H1 (cell line): ENCODE data around the gene ZNF785. TPM values are rescaled to one million over a fixed set of nuclear protein-coding genes. Genes with fewer than 3 reads are reported as not detected.

Source experiments
- CTCF ChIA-PET: fragments of 300-600 bp; sonication (Branson Sonifier 250); formaldehyde crosslinking; loops from one replicate; lab custom pipeline; 2021; ENCODE audit not compliant: partially characterized antibody; lab: Charles Lee
- POLR2A ChIA-PET: fragments of 300-600 bp; sonication (Branson Sonifier 250); formaldehyde crosslinking; loops from one replicate; lab custom pipeline; 2021; ENCODE audit warnings: inconsistent platforms; ENCODE audit not compliant: partially characterized antibody; lab: Charles Lee
- DNase-seq, 2 experiments: peaks; one replicate each; pipeline versions ENCODE4 v3.0.0 to v3.0.0-alpha.2; 2010 to 2022; ENCODE audit warnings: low spot score in 2 of 2, low read depth in 1 of 2, mixed read lengths in 1 of 2
- FAIRE-seq: peaks from 2 replicates; lab custom pipeline; 2011; peaks lifted over from hg19 to GRCh38; lab: Jason Lieb, UNC
- H2AFZ ChIP-seq: 2 replicates; pipeline ENCODE4 v1.8.1; 2012; ENCODE audit warnings: low read length, inconsistent platforms
- H2AK5ac ChIP-seq: 2 replicates; pipeline ENCODE4 v1.6.1; 2013; ENCODE audit warnings: low read depth, low read length
- H2BK120ac ChIP-seq: replicated peaks from 2 replicates; pipeline ENCODE3; 2013; ENCODE audit warnings: low read depth, low read length, inconsistent platforms
- H2BK12ac ChIP-seq: 2 replicates; pipeline ENCODE4 v1.6.1; 2013; ENCODE audit warnings: low read depth, low read length
- H2BK15ac ChIP-seq: 2 replicates; pipeline ENCODE4 v1.6.1; 2013; ENCODE audit warnings: low read length
- H2BK20ac ChIP-seq: 2 replicates; pipeline ENCODE4 v1.6.1; 2013; ENCODE audit warnings: low read length
- H2BK5ac ChIP-seq: 2 replicates; pipeline ENCODE4 v1.6.1; 2013; ENCODE audit warnings: low read depth, low read length
- H3K14ac ChIP-seq: 2 replicates; pipeline ENCODE4 v1.6.1; 2013; ENCODE audit warnings: inconsistent platforms; ENCODE audit not compliant: insufficient read length
- H3K18ac ChIP-seq: 2 replicates; pipeline ENCODE4 v1.6.1; 2013; ENCODE audit warnings: low read length; ENCODE audit errors: extremely low read depth
- H3K23ac ChIP-seq: 2 replicates; pipeline ENCODE4 v1.6.1; 2013; ENCODE audit warnings: inconsistent platforms; ENCODE audit not compliant: insufficient read length
- H3K23me2 ChIP-seq: 2 replicates; pipeline ENCODE4 v1.6.1; 2013; ENCODE audit warnings: low read depth, low read length
- H3K27ac ChIP-seq: 2 replicates; pipeline ENCODE4 v1.6.1; 2011; ENCODE audit warnings: low read depth, low read length, inconsistent platforms
- H3K27me3 ChIP-seq, 4 experiments: replicated peaks in 1 of 4; 1 replicate in 1 of 4; 2 replicates in 3 of 4; pipeline versions ENCODE4 v1.6.1 to v1.8.1; 2011 to 2013; ENCODE audit warnings: low read length in 3 of 4, mild to moderate bottlenecking in 3 of 4, inconsistent platforms in 2 of 4, mixed read lengths in 2 of 4, moderate library complexity in 1 of 4; ENCODE audit not compliant: control insufficient read depth in 3 of 4, insufficient read depth in 3 of 4; ENCODE audit errors: extremely low read depth in 1 of 4
- H3K36me3 ChIP-seq, 4 experiments: 2 replicates each; pipeline versions ENCODE4 v1.6.1 to v1.8.1; 2011 to 2013; ENCODE audit warnings: mild to moderate bottlenecking in 4 of 4, low read length in 3 of 4, moderate library complexity in 2 of 4, control low read depth in 1 of 4, inconsistent platforms in 1 of 4; ENCODE audit not compliant: insufficient read depth in 4 of 4, control insufficient read depth in 2 of 4
- H3K4ac ChIP-seq: replicated peaks from 2 replicates; pipeline ENCODE3; 2013; ENCODE audit warnings: low read length, low read depth, mixed read lengths, inconsistent platforms; ENCODE audit not compliant: insufficient read length
- H3K4me1 ChIP-seq, 4 experiments: replicated peaks in 1 of 4; 1 replicate in 1 of 4; 2 replicates in 3 of 4; pipeline versions ENCODE4 v1.6.1 to v1.8.1; 2011 to 2013; ENCODE audit warnings: low read length in 3 of 4, inconsistent platforms in 2 of 4, mixed read lengths in 1 of 4; ENCODE audit not compliant: insufficient read depth in 4 of 4, control insufficient read depth in 3 of 4
- H3K4me2 ChIP-seq, 2 experiments: 2 replicates each; pipeline versions ENCODE4 v1.6.1 to v1.8.1; 2011 to 2013; ENCODE audit warnings: low read depth in 2 of 2, low read length in 2 of 2, control low read depth in 1 of 2, inconsistent platforms in 1 of 2, mild to moderate bottlenecking in 1 of 2; ENCODE audit not compliant: insufficient read depth in 1 of 2
- H3K4me3 ChIP-seq, 4 experiments: fragments of 200-600, 300-600 bp in 1 of 4; sonication (generic), shearing (Covaris generic), sonication (Bioruptor Twin) in 1 of 4; 2 replicates each; pipeline versions ENCODE4 v1.5.1 to v1.8.1; 2011 to 2016; ENCODE audit warnings: low read length in 4 of 4, low read depth in 3 of 4, control low read depth in 2 of 4, inconsistent platforms in 2 of 4, mild to moderate bottlenecking in 2 of 4, mixed read lengths in 1 of 4, moderate library complexity in 1 of 4; ENCODE audit not compliant: insufficient read depth in 2 of 4; ENCODE audit errors: extremely low read depth in 1 of 4
- H3K56ac ChIP-seq: replicated peaks from 2 replicates; pipeline ENCODE3; 2013; ENCODE audit warnings: low read depth, mild to moderate bottlenecking, mixed read lengths, low read length, inconsistent platforms; ENCODE audit not compliant: insufficient read length
- H3K79me1 ChIP-seq: 2 replicates; pipeline ENCODE4 v1.6.1; 2013; ENCODE audit warnings: low read depth, low read length, control low read depth
- H3K79me2 ChIP-seq, 2 experiments: 2 replicates each; pipeline versions ENCODE4 v1.6.1 to v1.8.1; 2012 to 2013; ENCODE audit warnings: low read length in 2 of 2, mild to moderate bottlenecking in 2 of 2, inconsistent platforms in 1 of 2; ENCODE audit not compliant: insufficient read depth in 2 of 2, control insufficient read depth in 1 of 2
- H3K9ac ChIP-seq, 4 experiments: replicated peaks in 1 of 4; 1 replicate in 1 of 4; 2 replicates in 3 of 4; pipeline versions ENCODE4 v1.6.1 to v1.8.1; 2011 to 2013; ENCODE audit warnings: low read depth in 3 of 4, low read length in 3 of 4, control low read depth in 2 of 4, mild to moderate bottlenecking in 2 of 4, moderate library complexity in 2 of 4, inconsistent platforms in 1 of 4; ENCODE audit errors: extremely low read depth in 1 of 4
- H3K9me3 ChIP-seq, 2 experiments: 2 replicates each; pipeline versions ENCODE4 v1.6.1 to v1.8.1; 2012 to 2013; ENCODE audit warnings: mild to moderate bottlenecking in 2 of 2, moderate library complexity in 2 of 2, control low read depth in 1 of 2, inconsistent platforms in 1 of 2, low read depth in 1 of 2, low read length in 1 of 2, mixed read lengths in 1 of 2; ENCODE audit not compliant: insufficient read depth in 2 of 2
- H4K20me1 ChIP-seq, 2 experiments: replicated peaks in 1 of 2; 2 replicates each; pipeline versions ENCODE3 to v1.8.1; 2011 to 2013; ENCODE audit warnings: inconsistent platforms in 2 of 2, low read length in 2 of 2, mild to moderate bottlenecking in 1 of 2; ENCODE audit not compliant: insufficient read depth in 2 of 2, control insufficient read depth in 1 of 2
- H4K5ac ChIP-seq: 2 replicates; pipeline ENCODE4 v1.6.1; 2013; ENCODE audit warnings: low read length, low read depth, mixed read lengths, inconsistent platforms; ENCODE audit not compliant: insufficient read length
- H4K8ac ChIP-seq: 2 replicates; pipeline ENCODE4 v1.8.0; 2013; ENCODE audit warnings: mild to moderate bottlenecking, moderate library complexity, low read length, inconsistent platforms; ENCODE audit not compliant: insufficient read depth; ENCODE audit errors: extremely low read depth
- H4K91ac ChIP-seq: replicated peaks from 2 replicates; pipeline ENCODE3; 2013; ENCODE audit warnings: low read length, mixed read lengths, inconsistent platforms; ENCODE audit not compliant: insufficient read length
- BCL11A ChIP-seq, 2 experiments: IDR thresholded peaks; one replicate each; pipeline ENCODE4 v1.6.1; 2011; ENCODE audit warnings: low read depth in 2 of 2, low read length in 2 of 2, mild to moderate bottlenecking in 2 of 2
- CTCF ChIP-seq, 3 experiments: IDR thresholded peaks; 1 replicate in 2 of 3; 2 replicates in 1 of 3; pipeline versions ENCODE4 v1.5.1 to v1.6.1; 2011; ENCODE audit warnings: low read length in 3 of 3, mild to moderate bottlenecking in 3 of 3, inconsistent platforms in 2 of 3, low read depth in 1 of 3, moderate library complexity in 1 of 3; ENCODE audit not compliant: insufficient read depth in 1 of 3; ENCODE audit errors: control extremely low read depth in 1 of 3
- GTF2F1 ChIP-seq: IDR thresholded peaks from 2 replicates; pipeline ENCODE4 v1.6.1; 2012; ENCODE audit warnings: low read depth, low read length, improper control_type of control experiment, borderline replicate concordance
- KDM5A ChIP-seq: fragments of 200-600 bp; IDR thresholded peaks from 2 replicates; pipeline ENCODE4 v1.7.1; 2012; ENCODE audit warnings: mild to moderate bottlenecking, low read length, inconsistent platforms, mixed read lengths
- RBBP5 ChIP-seq: IDR thresholded peaks from 2 replicates; pipeline ENCODE4 v1.7.1; 2012; ENCODE audit warnings: low read depth, mild to moderate bottlenecking, inconsistent platforms, low read length, moderate library complexity, borderline replicate concordance
- RFX5 ChIP-seq: IDR thresholded peaks from 2 replicates; pipeline ENCODE4 v1.6.1; 2011; ENCODE audit warnings: low read depth, low read length, improper control_type of control experiment, borderline replicate concordance
- RNF2 ChIP-seq: fragments of 200-900, 300-1000 bp; sonication (generic); IDR thresholded peaks from 2 replicates; pipeline ENCODE4 v1.7.1; 2016; ENCODE audit warnings: borderline replicate concordance, low read depth, mild to moderate bottlenecking, antibody characterized with exemption, low read length; ENCODE audit not compliant: poor library complexity, severe bottlenecking; ENCODE audit errors: missing control alignments
- SIX5 ChIP-seq: IDR thresholded peaks from 2 replicates; pipeline ENCODE4 v1.6.1; 2011; ENCODE audit warnings: mild to moderate bottlenecking, low read depth, low read length
- WGBS, 2 experiments: shearing (Covaris generic) in 1 of 2; methylation state at CpG; one replicate each; pipeline versions ENCODE4 v1.1.6 to v1.1.7; 2013 to 2015; ENCODE audit warnings: low lambda C conversion rate in 2 of 2, mixed read lengths in 2 of 2, inconsistent platforms in 1 of 2, low coverage in 1 of 2, missing lambda C conversion rate in 1 of 2; ENCODE audit not compliant: insufficient replicate concordance in 2 of 2, insufficient coverage in 1 of 2, insufficient read length in 1 of 2; ENCODE audit errors: extremely low coverage in 1 of 2, missing lambda C conversion rate in 1 of 2; 5-methylcytosine and 5-hydroxymethylcytosine counted together
- polyA plus RNA-seq, 7 experiments: library from polyadenylated mRNA; depleted of rRNA in 3 of 7; stranded (reverse) in 5 of 7; unstranded in 2 of 7; fragments of >200 nt in 5 of 7; fragments of 200-250 nt in 2 of 7; gene quantifications; 1 replicate in 5 of 7; 2 replicates in 1 of 7; 4 replicates in 1 of 7; pipeline versions ENCODE4 v1.2.1 to v1.2.3, GENCODE V29; 2011 to 2013; ENCODE audit warnings: missing spikeins in 2 of 7, mixed read lengths in 2 of 7
- total RNA-seq: library from RNA; stranded (reverse); fragmentation: NEBNext Ultra II Directional; extraction: Animal tissue kit (Norgen Biotek cat#: 25700); gene quantifications from 2 replicates; pipeline ENCODE4 v1.2.1, GENCODE V29; 2021

The ZNF785 gene
- total and polyA plus RNA-seq, 2 of the 8 experiments (the other 6 are each of a cell fraction or from before 2014, with no cell fraction given) = 8.6 to 12.9 TPM

GRCh38 chr16:30553393-30553899 is 32.1 kb downstream of the ZNF785 start:
- no peak overlapping the region for H3K9ac ChIP-seq
- peaks cover 3 to 8% (median 5%) of the 10 kb centered on the region in 4 experiments; a peak in 4 of 8 replicates for H3K36me3 ChIP-seq
- H3K4me3 ChIP-seq = no peak overlapping the region
- no peak overlapping the region for H4K91ac ChIP-seq
- H3K56ac ChIP-seq = no peak overlapping the region
- H4K20me1 ChIP-seq = peaks cover 0 to 4% of the 10 kb centered on the region in 2 experiments
- CTCF ChIA-PET = interaction anchor here (0.6 to 3.8 kb wide), 4 partner anchors 9 to 61 kb away, joined by 3 to 12 read pairs (median 5); partner anchors contain the start of gene ZNF747
- H2BK120ac ChIP-seq = no peak overlapping the region
- H2BK12ac ChIP-seq = no peak overlapping the region
- H3K79me1 ChIP-seq = no peaks in the 10 kb centered on the region
- FAIRE-seq = no peak
- peaks cover 4 to 12% (median 7%) of the 10 kb centered on the region in 4 experiments for H3K4me1 ChIP-seq
- H3K4ac ChIP-seq = no peak overlapping the region
- H3K27me3 ChIP-seq = no peaks in the 10 kb centered on the region
- H3K18ac ChIP-seq = no peak overlapping the region
- no peak for DNase-seq
- H3K79me2 ChIP-seq = no peaks in the 10 kb centered on the region
- H3K4me2 ChIP-seq = no peak overlapping the region
- no peak overlapping the region for H2BK20ac ChIP-seq
- H3K23me2 ChIP-seq = 0 out of 2 replicates have a peak, but pooled peaks cover 5% of the 10 kb centered on the region
- no peak overlapping the region for H2AK5ac ChIP-seq
- H2BK15ac ChIP-seq = no peak overlapping the region
- WGBS, 2 experiments = 93% methylated on average over 2 of the region's 2 CpGs; no CpG with 5 or more reads in 1 of the 2 experiments
- no peak overlapping the region for H3K23ac ChIP-seq
- no peaks in the 10 kb centered on the region for H3K9me3 ChIP-seq
- POLR2A ChIA-PET = interaction anchor here (0.6 to 6.7 kb wide), 6 partner anchors 10 to 26 kb away, joined by 4 to 40 read pairs (median 5); partner anchors contain the start of gene ZNF747
- no peak overlapping the region for H2BK5ac ChIP-seq
- no peak overlapping the region for H3K27ac ChIP-seq
- TF ChIP-seq BCL11A (IDR thresholded peaks at IDR 0.05; ENCODE audit: low read depth in 2 of 2, low read length in 2 of 2) (no peak), RFX5 (no peak), RNF2 (no peak), CTCF (IDR thresholded peaks at IDR 0.05; ENCODE audit: control extremely low read depth in 1 of 3, insufficient read depth in 1 of 3, low read depth in 1 of 3, low read length in 3 of 3) (no peak), SIX5 (no peak), KDM5A (no peak), GTF2F1 (no peak), RBBP5 (no peak)
- no peak overlapping the region for H4K8ac ChIP-seq
- no peak overlapping the region for H2AFZ ChIP-seq
- H3K14ac ChIP-seq = no peak overlapping the region
- no peak overlapping the region for H4K5ac ChIP-seq
